HEK293 (cell line): ENCODE results near the gene PTRH1.

Experiments
- KLF10 ChIP-seq: fragments of 450-650 bp; IDR thresholded peaks from 2 replicates; pipeline ENCODE4 v1.5.1; 2018; ENCODE audit warnings: missing biosample characterization, mild to moderate bottlenecking, missing genetic modification characterization
- MYNN ChIP-seq: fragments of 450-650 bp; formaldehyde crosslinking; IDR thresholded peaks from 2 replicates; pipeline ENCODE4 v1.5.1; 2016; ENCODE audit warnings: missing biosample characterization, missing genetic modification characterization, borderline replicate concordance
- PRDM1 ChIP-seq: fragments of 450-650 bp; formaldehyde crosslinking; IDR thresholded peaks from 2 replicates; pipeline ENCODE4; 2016; ENCODE audit warnings: missing biosample characterization, missing genetic modification characterization
- RBAK ChIP-seq: fragments of 450-650 bp; formaldehyde crosslinking; IDR thresholded peaks from 2 replicates; pipeline ENCODE4 v1.5.1; 2016; ENCODE audit warnings: missing biosample characterization, missing genetic modification characterization
- SALL2 ChIP-seq: fragments of 450-650 bp; formaldehyde crosslinking; IDR thresholded peaks from 2 replicates; pipeline ENCODE4 v1.5.0; 2017; ENCODE audit warnings: missing biosample characterization, mild to moderate bottlenecking, missing genetic modification characterization, borderline replicate concordance
- ZBTB17 ChIP-seq: fragments of 450-650 bp; formaldehyde crosslinking; IDR thresholded peaks from 2 replicates; pipeline ENCODE4 v1.5.1; 2016; ENCODE audit warnings: missing biosample characterization, missing genetic modification characterization
- ZBTB20 ChIP-seq: fragments of 450-650 bp; formaldehyde crosslinking; IDR thresholded peaks from 2 replicates; pipeline ENCODE4 v1.5.1; 2016; ENCODE audit warnings: missing biosample characterization, missing genetic modification characterization
- ZBTB7A ChIP-seq: fragments of 450-650 bp; formaldehyde crosslinking; IDR thresholded peaks from 2 replicates; pipeline ENCODE4 v1.5.1; 2016; ENCODE audit warnings: low read depth, missing biosample characterization, missing genetic modification characterization
- ZBTB8A ChIP-seq: fragments of 450-650 bp; formaldehyde crosslinking; IDR thresholded peaks from 2 replicates; pipeline ENCODE4 v1.5.1; 2016; ENCODE audit warnings: missing biosample characterization, missing genetic modification characterization
- ZNF138 ChIP-seq: fragments of 450-650 bp; formaldehyde crosslinking; IDR thresholded peaks from 2 replicates; pipeline ENCODE4 v1.5.1; 2016; ENCODE audit warnings: missing biosample characterization, missing genetic modification characterization, borderline replicate concordance
- ZNF169 ChIP-seq: fragments of 450-650 bp; formaldehyde crosslinking; IDR thresholded peaks from 2 replicates; pipeline ENCODE4 v1.5.1; 2016; ENCODE audit warnings: missing biosample characterization, missing genetic modification characterization
- ZNF174 ChIP-seq: fragments of 450-650 bp; formaldehyde crosslinking; IDR thresholded peaks from 2 replicates; pipeline ENCODE4 v1.5.0; 2017; ENCODE audit warnings: missing biosample characterization, mild to moderate bottlenecking, missing genetic modification characterization
- ZNF248 ChIP-seq: fragments of 450-650 bp; formaldehyde crosslinking; IDR thresholded peaks from 2 replicates; pipeline ENCODE4 v1.5.1; 2017; ENCODE audit warnings: missing biosample characterization, missing genetic modification characterization
- ZNF274 ChIP-seq, 2 experiments: fragments of 200-500 bp in 1 of 2; fragments of 450-650 bp in 1 of 2; sonication (Bioruptor generic) in 1 of 2; formaldehyde crosslinking in 1 of 2; IDR thresholded peaks; 2 replicates each; pipeline versions ENCODE4 v1.5.1 to v1.6.1; 2014 to 2016; ENCODE audit warnings: borderline replicate concordance in 1 of 2, inconsistent platforms in 1 of 2, low read length in 1 of 2, missing biosample characterization in 1 of 2, missing genetic modification characterization in 1 of 2
- ZNF302 ChIP-seq: fragments of 450-650 bp; formaldehyde crosslinking; IDR thresholded peaks from 2 replicates; pipeline ENCODE4 v1.5.1; 2016; ENCODE audit warnings: missing biosample characterization, missing genetic modification characterization, low read depth
- ZNF350 ChIP-seq: fragments of 450-650 bp; formaldehyde crosslinking; IDR thresholded peaks from 2 replicates; pipeline ENCODE4 v1.5.0; 2017; ENCODE audit warnings: missing biosample characterization, mild to moderate bottlenecking, missing genetic modification characterization
- ZNF366 ChIP-seq: fragments of 450-650 bp; formaldehyde crosslinking; conservative IDR thresholded peaks from 2 replicates; pipeline ENCODE4 v1.5.1; 2016; ENCODE audit warnings: missing biosample characterization, missing genetic modification characterization
- ZNF416 ChIP-seq: fragments of 450-650 bp; formaldehyde crosslinking; IDR thresholded peaks from 2 replicates; pipeline ENCODE4 v1.5.1; 2016; ENCODE audit warnings: missing biosample characterization, missing genetic modification characterization
- ZNF433 ChIP-seq: fragments of 450-650 bp; formaldehyde crosslinking; IDR thresholded peaks from 2 replicates; pipeline ENCODE4 v1.5.1; 2016; ENCODE audit warnings: missing biosample characterization, missing genetic modification characterization, low read depth
- ZNF514 ChIP-seq: fragments of 450-650 bp; formaldehyde crosslinking; IDR thresholded peaks from 2 replicates; pipeline ENCODE4 v1.5.1; 2016; ENCODE audit warnings: missing biosample characterization, missing genetic modification characterization
- ZNF600 ChIP-seq: fragments of 450-650 bp; formaldehyde crosslinking; IDR thresholded peaks from 2 replicates; pipeline ENCODE4 v1.5.1; 2016; ENCODE audit warnings: missing biosample characterization, missing genetic modification characterization
- ZNF629 ChIP-seq: fragments of 450-650 bp; formaldehyde crosslinking; IDR thresholded peaks from 2 replicates; pipeline ENCODE4 v1.5.1; 2017; ENCODE audit warnings: missing biosample characterization, missing genetic modification characterization
- ZNF768 ChIP-seq: fragments of 450-650 bp; formaldehyde crosslinking; IDR thresholded peaks from 2 replicates; pipeline ENCODE4 v1.5.1; 2018; ENCODE audit warnings: missing biosample characterization, mild to moderate bottlenecking, missing genetic modification characterization
- TF ChIP-seq, protein P1 (sequence below): fragments of 450-650 bp; formaldehyde crosslinking; IDR thresholded peaks from 2 replicates; pipeline ENCODE4 v1.5.1; 2016; ENCODE audit warnings: missing biosample characterization, missing genetic modification characterization
- TF ChIP-seq, protein P2 (sequence below): fragments of 450-650 bp; formaldehyde crosslinking; IDR thresholded peaks from 2 replicates; pipeline ENCODE4 v1.5.1; 2017; ENCODE audit warnings: missing biosample characterization, missing genetic modification characterization
- TF ChIP-seq, protein P3 (sequence below): fragments of 450-650 bp; formaldehyde crosslinking; IDR thresholded peaks from 2 replicates; pipeline ENCODE4 v1.5.1; 2017; ENCODE audit warnings: missing biosample characterization, mild to moderate bottlenecking, missing genetic modification characterization, moderate library complexity
- TF ChIP-seq, protein P4 (sequence below): fragments of 450-650 bp; IDR thresholded peaks from 2 replicates; pipeline ENCODE4 v1.5.1; 2018; ENCODE audit warnings: missing biosample characterization, mild to moderate bottlenecking, missing genetic modification characterization
- TF ChIP-seq, protein P5 (sequence below): fragments of 450-650 bp; formaldehyde crosslinking; IDR thresholded peaks from 2 replicates; pipeline ENCODE4 v1.5.1; 2016; ENCODE audit warnings: missing biosample characterization, missing genetic modification characterization

PTRH1 gene

DNA sequence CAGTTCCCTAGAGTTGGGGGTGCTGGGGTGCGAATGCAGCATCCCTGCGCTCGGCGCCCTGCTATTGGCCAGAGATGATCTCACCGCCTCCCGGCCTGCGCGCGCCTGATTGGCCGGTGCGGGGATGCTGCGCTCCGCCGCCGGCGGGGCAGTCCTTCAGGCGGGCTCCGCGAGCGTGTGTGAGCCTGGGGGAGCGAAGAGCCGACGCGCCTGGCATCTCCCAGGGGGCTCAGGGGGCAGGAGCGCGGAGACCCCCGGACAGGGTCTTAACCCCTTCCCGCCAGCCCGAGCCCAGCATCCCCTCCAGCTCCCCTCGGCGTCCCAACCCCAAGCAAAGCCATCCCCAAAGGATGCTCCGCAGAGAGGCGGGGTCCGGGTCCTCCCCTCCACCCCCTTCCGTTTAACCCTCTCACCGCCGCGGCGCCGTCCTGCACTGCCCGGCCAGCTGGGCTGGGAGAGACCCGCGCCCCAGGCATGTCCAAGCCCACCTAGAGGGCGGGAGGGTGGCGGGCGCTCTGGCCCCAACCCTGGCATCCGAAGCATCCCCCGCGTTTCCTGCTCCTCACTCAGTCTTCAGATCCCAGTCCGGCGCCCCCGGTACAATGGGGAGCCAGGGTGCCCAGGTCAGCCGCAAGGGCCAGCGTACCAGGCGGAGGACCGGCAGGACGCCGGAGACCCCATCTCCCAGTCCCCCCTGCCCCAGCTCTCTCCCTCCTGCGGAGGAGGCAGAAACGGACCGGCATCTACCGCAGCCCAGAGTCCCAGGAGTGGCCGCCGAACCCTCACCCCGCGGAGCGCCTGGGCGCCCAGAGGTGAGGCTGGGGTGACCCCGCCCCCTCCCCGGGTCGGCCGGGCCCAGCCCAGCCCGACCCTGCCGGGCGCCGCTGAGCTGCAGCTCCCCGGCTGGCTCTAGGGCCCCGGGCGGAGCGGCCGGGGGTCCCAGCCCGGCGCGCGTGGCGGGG, 38.9 kb upstream of the PTRH1 start (continued):
- TF ChIP-seq, protein P1, sequence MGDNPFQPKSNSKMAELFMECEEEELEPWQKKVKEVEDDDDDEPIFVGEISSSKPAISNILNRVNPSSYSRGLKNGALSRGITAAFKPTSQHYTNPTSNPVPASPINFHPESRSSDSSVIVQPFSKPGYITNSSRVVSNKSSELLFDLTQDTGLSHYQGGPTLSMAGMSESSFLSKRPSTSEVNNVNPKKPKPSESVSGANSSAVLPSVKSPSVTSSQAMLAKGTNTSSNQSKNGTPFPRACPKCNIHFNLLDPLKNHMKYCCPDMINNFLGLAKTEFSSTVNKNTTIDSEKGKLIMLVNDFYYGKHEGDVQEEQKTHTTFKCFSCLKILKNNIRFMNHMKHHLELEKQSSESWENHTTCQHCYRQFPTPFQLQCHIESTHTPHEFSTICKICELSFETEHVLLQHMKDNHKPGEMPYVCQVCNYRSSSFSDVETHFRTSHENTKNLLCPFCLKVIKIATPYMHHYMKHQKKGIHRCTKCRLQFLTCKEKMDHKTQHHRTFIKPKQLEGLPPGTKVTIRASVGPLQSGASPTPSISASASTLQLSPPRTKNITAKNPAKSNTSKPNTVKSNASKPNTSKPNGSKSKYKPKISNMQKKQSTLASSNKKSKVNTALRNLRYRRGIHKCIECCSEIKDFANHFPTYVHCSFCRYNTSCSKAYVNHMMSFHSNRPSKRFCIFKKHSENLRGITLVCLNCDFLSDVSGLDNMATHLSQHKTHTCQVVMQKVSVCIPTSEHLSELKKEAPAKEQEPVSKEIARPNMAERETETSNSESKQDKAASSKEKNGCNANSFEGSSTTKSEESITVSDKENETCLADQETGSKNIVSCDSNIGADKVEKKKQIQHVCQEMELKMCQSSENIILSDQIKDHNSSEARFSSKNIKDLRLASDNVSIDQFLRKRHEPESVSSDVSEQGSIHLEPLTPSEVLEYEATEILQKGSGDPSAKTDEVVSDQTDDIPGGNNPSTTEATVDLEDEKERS = no peak
- TF ChIP-seq, protein P2, sequence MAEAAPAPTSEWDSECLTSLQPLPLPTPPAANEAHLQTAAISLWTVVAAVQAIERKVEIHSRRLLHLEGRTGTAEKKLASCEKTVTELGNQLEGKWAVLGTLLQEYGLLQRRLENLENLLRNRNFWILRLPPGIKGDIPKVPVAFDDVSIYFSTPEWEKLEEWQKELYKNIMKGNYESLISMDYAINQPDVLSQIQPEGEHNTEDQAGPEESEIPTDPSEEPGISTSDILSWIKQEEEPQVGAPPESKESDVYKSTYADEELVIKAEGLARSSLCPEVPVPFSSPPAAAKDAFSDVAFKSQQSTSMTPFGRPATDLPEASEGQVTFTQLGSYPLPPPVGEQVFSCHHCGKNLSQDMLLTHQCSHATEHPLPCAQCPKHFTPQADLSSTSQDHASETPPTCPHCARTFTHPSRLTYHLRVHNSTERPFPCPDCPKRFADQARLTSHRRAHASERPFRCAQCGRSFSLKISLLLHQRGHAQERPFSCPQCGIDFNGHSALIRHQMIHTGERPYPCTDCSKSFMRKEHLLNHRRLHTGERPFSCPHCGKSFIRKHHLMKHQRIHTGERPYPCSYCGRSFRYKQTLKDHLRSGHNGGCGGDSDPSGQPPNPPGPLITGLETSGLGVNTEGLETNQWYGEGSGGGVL (tag by site-specific recombination) = 0 out of 2 replicates have a peak, but pooled peaks have one; percentile 9
- TF ChIP-seq ZNF416 (tag by site-specific recombination) (no peak), ZNF248 (tag by site-specific recombination) (no peak), PRDM1 (tag by site-specific recombination) (no peak), RBAK (tag by site-specific recombination) (no peak), ZNF169 (tag by site-specific recombination) (no peak), ZNF174 (tag by site-specific recombination) (no peak), ZNF138 (tag by site-specific recombination) (no peak), KLF10 (tag by site-specific recombination) (0 out of 2 replicates have a peak, but pooled peaks have one; percentile 13), MYNN (tag by site-specific recombination) (no peak), ZBTB7A (peak; percentile 80), SALL2 (no peak), ZNF350 (tag by site-specific recombination) (no peak), ZNF366 (no peak), ZBTB17 (peak; percentile 87), ZBTB20 (tag by site-specific recombination) (no peak), ZNF768 (tag by site-specific recombination) (no peak), ZNF514 (tag by site-specific recombination) (no peak), ZNF433 (no peak), ZNF302 (tag by site-specific recombination) (no peak), ZBTB8A (tag by site-specific recombination) (no peak), ZNF629 (tag by site-specific recombination) (peak; percentile 46; the same call in 1 of the 2 replicates), ZNF274 (IDR thresholded peaks at IDR 0.05; ENCODE audit: low read length) (no peak), ZNF274 (tag by site-specific recombination; IDR thresholded peaks at IDR 0.05; ENCODE audit: borderline replicate concordance) (no peak), ZNF600 (tag by site-specific recombination) (0 out of 2 replicates have a peak, but pooled peaks have one; percentile 32)
- TF ChIP-seq, protein P3, sequence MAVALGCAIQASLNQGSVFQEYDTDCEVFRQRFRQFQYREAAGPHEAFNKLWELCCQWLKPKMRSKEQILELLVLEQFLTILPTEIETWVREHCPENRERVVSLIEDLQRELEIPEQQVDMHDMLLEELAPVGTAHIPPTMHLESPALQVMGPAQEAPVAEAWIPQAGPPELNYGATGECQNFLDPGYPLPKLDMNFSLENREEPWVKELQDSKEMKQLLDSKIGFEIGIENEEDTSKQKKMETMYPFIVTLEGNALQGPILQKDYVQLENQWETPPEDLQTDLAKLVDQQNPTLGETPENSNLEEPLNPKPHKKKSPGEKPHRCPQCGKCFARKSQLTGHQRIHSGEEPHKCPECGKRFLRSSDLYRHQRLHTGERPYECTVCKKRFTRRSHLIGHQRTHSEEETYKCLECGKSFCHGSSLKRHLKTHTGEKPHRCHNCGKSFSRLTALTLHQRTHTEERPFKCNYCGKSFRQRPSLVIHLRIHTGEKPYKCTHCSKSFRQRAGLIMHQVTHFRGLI (tag by site-specific recombination) = no peak
- TF ChIP-seq, protein P4, sequence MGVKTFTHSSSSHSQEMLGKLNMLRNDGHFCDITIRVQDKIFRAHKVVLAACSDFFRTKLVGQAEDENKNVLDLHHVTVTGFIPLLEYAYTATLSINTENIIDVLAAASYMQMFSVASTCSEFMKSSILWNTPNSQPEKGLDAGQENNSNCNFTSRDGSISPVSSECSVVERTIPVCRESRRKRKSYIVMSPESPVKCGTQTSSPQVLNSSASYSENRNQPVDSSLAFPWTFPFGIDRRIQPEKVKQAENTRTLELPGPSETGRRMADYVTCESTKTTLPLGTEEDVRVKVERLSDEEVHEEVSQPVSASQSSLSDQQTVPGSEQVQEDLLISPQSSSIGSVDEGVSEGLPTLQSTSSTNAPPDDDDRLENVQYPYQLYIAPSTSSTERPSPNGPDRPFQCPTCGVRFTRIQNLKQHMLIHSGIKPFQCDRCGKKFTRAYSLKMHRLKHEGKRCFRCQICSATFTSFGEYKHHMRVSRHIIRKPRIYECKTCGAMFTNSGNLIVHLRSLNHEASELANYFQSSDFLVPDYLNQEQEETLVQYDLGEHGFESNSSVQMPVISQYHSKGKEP = no peak
- TF ChIP-seq, protein P5, sequence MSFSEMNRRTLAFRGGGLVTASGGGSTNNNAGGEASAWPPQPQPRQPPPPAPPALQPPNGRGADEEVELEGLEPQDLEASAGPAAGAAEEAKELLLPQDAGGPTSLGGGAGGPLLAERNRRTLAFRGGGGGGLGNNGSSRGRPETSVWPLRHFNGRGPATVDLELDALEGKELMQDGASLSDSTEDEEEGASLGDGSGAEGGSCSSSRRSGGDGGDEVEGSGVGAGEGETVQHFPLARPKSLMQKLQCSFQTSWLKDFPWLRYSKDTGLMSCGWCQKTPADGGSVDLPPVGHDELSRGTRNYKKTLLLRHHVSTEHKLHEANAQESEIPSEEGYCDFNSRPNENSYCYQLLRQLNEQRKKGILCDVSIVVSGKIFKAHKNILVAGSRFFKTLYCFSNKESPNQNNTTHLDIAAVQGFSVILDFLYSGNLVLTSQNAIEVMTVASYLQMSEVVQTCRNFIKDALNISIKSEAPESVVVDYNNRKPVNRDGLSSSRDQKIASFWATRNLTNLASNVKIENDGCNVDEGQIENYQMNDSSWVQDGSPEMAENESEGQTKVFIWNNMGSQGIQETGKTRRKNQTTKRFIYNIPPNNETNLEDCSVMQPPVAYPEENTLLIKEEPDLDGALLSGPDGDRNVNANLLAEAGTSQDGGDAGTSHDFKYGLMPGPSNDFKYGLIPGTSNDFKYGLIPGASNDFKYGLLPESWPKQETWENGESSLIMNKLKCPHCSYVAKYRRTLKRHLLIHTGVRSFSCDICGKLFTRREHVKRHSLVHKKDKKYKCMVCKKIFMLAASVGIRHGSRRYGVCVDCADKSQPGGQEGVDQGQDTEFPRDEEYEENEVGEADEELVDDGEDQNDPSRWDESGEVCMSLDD (tag by site-specific recombination) = peak; percentile 39
